ENCODE results near the gene ACP3.

Gene ACP3, protein sequence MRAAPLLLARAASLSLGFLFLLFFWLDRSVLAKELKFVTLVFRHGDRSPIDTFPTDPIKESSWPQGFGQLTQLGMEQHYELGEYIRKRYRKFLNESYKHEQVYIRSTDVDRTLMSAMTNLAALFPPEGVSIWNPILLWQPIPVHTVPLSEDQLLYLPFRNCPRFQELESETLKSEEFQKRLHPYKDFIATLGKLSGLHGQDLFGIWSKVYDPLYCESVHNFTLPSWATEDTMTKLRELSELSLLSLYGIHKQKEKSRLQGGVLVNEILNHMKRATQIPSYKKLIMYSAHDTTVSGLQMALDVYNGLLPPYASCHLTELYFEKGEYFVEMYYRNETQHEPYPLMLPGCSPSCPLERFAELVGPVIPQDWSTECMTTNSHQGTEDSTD

DNA sequence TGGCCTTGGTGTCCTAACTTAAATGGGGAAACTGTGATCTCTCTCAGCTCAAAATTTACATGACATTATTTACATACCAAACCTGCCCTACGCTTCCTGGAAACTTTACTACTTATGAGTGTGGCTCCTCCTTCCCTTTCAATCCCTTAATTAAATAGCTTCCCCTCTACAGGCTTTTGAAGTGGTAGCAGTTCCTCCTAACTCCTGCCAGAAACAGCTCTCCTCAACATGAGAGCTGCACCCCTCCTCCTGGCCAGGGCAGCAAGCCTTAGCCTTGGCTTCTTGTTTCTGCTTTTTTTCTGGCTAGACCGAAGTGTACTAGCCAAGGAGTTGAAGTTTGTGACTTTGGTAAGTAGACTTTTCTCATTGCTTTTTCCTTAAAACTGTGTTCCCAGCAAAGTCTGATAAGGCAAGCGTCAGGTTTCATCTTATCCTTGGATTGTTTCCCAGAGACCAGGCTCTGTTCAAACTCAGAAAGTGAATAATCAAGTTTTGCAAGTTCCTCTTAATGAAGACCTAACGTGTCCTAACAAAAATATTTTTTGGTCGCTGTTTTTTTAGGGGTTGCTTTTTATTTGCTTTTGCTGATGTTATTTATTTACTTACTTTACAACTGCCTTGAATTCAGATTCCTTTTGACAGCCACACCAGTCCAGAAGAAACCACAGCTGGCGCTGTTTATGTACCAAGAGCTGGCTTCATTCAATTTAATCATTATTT is at the start of gene ACP3:
Gene ACP3, plus strand, starts transcription at position 179 of the 720 bp plus-strand sequence. Its CDS starts 50 bp downstream, at position 229.
- peak; percentile 99 for DNase-seq (ENCODE audit: low read depth)
- TF ChIP-seq, protein P1, sequence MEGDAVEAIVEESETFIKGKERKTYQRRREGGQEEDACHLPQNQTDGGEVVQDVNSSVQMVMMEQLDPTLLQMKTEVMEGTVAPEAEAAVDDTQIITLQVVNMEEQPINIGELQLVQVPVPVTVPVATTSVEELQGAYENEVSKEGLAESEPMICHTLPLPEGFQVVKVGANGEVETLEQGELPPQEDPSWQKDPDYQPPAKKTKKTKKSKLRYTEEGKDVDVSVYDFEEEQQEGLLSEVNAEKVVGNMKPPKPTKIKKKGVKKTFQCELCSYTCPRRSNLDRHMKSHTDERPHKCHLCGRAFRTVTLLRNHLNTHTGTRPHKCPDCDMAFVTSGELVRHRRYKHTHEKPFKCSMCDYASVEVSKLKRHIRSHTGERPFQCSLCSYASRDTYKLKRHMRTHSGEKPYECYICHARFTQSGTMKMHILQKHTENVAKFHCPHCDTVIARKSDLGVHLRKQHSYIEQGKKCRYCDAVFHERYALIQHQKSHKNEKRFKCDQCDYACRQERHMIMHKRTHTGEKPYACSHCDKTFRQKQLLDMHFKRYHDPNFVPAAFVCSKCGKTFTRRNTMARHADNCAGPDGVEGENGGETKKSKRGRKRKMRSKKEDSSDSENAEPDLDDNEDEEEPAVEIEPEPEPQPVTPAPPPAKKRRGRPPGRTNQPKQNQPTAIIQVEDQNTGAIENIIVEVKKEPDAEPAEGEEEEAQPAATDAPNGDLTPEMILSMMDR (IDR thresholded peaks at IDR 0.05; ENCODE audit: control insufficient read depth, extremely low read depth, insufficient read depth): no peak
- H3K4me3 ChIP-seq (ENCODE audit: low read depth, low read length): peak within 1 kb of the TSS; percentile 45

- DNase-seq (ENCODE audit: low read depth): no peak
- TF ChIP-seq, protein P1 (IDR thresholded peaks at IDR 0.05; ENCODE audit: control insufficient read depth, extremely low read depth, insufficient read depth): no peak
- H3K4me3 ChIP-seq (ENCODE audit: low read depth, low read length): no peak overlapping the region
Observed at GRCh38 chr3:132268956-132269355, 48.3 kb upstream of the ACP3 start.

GRCh38 chr3:132273036-132273435 is 44.2 kb upstream of the ACP3 start:
- TF ChIP-seq, protein P1 (IDR thresholded peaks at IDR 0.05; ENCODE audit: control insufficient read depth, extremely low read depth, insufficient read depth): no peak
- DNase-seq (ENCODE audit: low read depth): no peak
- no peak overlapping the region for H3K4me3 ChIP-seq (ENCODE audit: low read depth, low read length)

GRCh38 chr3:132276228-132276906 is 40.8 kb upstream of the ACP3 start:
- no peak overlapping the region for H3K4me3 ChIP-seq (ENCODE audit: low read depth, low read length)
- TF ChIP-seq, protein P1 (IDR thresholded peaks at IDR 0.05; ENCODE audit: control insufficient read depth, extremely low read depth, insufficient read depth): no peak
- no peak for DNase-seq (ENCODE audit: low read depth)

DNA sequence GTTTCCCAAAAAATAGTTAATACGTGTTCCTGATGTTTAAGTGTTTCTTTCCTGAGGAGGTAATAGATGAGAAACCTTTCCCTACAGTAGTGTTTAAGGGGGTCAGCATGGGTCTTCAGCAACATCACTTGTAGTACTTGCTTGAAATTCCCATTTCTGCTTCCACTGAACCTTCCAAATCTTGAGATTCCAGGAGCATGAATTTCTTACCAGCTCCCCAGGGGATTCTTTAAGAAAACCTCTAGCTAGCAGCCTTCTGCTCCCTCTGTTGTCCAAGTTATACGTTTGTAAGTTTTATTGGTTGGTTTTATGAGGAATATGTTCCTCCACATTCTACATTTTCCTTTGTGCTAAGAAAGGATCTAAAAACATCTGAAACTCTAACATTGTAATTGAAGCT is 38.2 kb upstream of the ACP3 start:
- DNase-seq (ENCODE audit: low read depth): no peak
- TF ChIP-seq, protein P1 (IDR thresholded peaks at IDR 0.05; ENCODE audit: control insufficient read depth, extremely low read depth, insufficient read depth): no peak
- H3K4me3 ChIP-seq (ENCODE audit: low read depth, low read length): no peak overlapping the region

- no peak for DNase-seq (ENCODE audit: low read depth)
Observed at GRCh38 chr3:132283440-132283839, 33.8 kb upstream of the ACP3 start.

More at GRCh38 chr3:132283440-132283839, 33.8 kb upstream of the ACP3 start:
- TF ChIP-seq, protein P1 (IDR thresholded peaks at IDR 0.05; ENCODE audit: control insufficient read depth, extremely low read depth, insufficient read depth): no peak
- H3K4me3 ChIP-seq (ENCODE audit: low read depth, low read length): no peak overlapping the region
